DND-41 (cell line): ENCODE results near the gene RSPRY1.

Experiments
- ATAC-seq: fragments of 200-7000 bp; cut with Tn5 transposase; 3 replicates; pipeline ENCODE4 v1.9.1; 2021; ENCODE audit warnings: low read depth; ENCODE audit not compliant: insufficient read depth
- DNase-seq: peaks from one replicate; pipeline ENCODE4 v3.0.0-alpha.2; 2020
- H2AFZ ChIP-seq: 2 replicates; pipeline ENCODE4 v1.6.0; 2012; ENCODE audit warnings: low read depth, low read length
- H3K27ac ChIP-seq: 2 replicates; pipeline ENCODE4 v1.5.1; 2012; ENCODE audit warnings: low read length, inconsistent platforms
- H3K27me3 ChIP-seq: fragments of 200-600 bp; sonication (generic); 2 replicates; pipeline ENCODE4 v1.6.0; 2012; ENCODE audit warnings: low read length, mild to moderate bottlenecking, inconsistent platforms; ENCODE audit not compliant: insufficient read depth, poor library complexity
- H3K36me3 ChIP-seq: 2 replicates; pipeline ENCODE4 v1.5.1; 2012; ENCODE audit warnings: low read length, inconsistent platforms; ENCODE audit not compliant: insufficient read depth
- H3K4me1 ChIP-seq: 2 replicates; pipeline ENCODE4 v1.5.1; 2012; ENCODE audit warnings: mild to moderate bottlenecking, low read length; ENCODE audit not compliant: insufficient read depth
- H3K4me2 ChIP-seq: 2 replicates; pipeline ENCODE4 v1.6.0; 2012; ENCODE audit warnings: mild to moderate bottlenecking, moderate library complexity, low read length, inconsistent platforms; ENCODE audit not compliant: insufficient read depth
- H3K4me3 ChIP-seq, 2 experiments: fragments of 200-600 bp in 1 of 2; shearing (Covaris generic) in 1 of 2; 2 replicates each; pipeline ENCODE4 v1.5.1; 2012 to 2016; ENCODE audit warnings: inconsistent platforms in 2 of 2, low read length in 2 of 2, mild to moderate bottlenecking in 2 of 2, low read depth in 1 of 2, moderate library complexity in 1 of 2
- H3K79me2 ChIP-seq: 2 replicates; pipeline ENCODE4 v1.6.0; 2012; ENCODE audit warnings: low read length, inconsistent platforms; ENCODE audit not compliant: insufficient read depth
- H3K9ac ChIP-seq: 2 replicates; pipeline ENCODE4 v1.6.0; 2012; ENCODE audit warnings: low read depth, mild to moderate bottlenecking, inconsistent platforms, low read length, moderate library complexity
- H3K9me3 ChIP-seq: 2 replicates; pipeline ENCODE4 v1.5.1; 2012; ENCODE audit warnings: low read length, moderate library complexity, mild to moderate bottlenecking, inconsistent platforms; ENCODE audit not compliant: insufficient read depth, severe bottlenecking
- H4K20me1 ChIP-seq: 2 replicates; pipeline ENCODE4 v1.6.0; 2012; ENCODE audit warnings: low read length; ENCODE audit not compliant: insufficient read depth
- EZH2 ChIP-seq: IDR thresholded peaks from 3 replicates; pipeline ENCODE4 v1.6.1; 2012; ENCODE audit warnings: borderline replicate concordance, low read depth, mild to moderate bottlenecking, moderate library complexity, low read length, inconsistent platforms; ENCODE audit not compliant: severe bottlenecking
- TF ChIP-seq, protein P1 (sequence below): IDR thresholded peaks from 2 replicates; pipeline ENCODE4 v1.5.1; 2012; ENCODE audit warnings: borderline replicate concordance, low read length, moderate library complexity, mild to moderate bottlenecking; ENCODE audit not compliant: poor library complexity, severe bottlenecking; ENCODE audit errors: extremely low read depth

RSPRY1 gene

DNA sequence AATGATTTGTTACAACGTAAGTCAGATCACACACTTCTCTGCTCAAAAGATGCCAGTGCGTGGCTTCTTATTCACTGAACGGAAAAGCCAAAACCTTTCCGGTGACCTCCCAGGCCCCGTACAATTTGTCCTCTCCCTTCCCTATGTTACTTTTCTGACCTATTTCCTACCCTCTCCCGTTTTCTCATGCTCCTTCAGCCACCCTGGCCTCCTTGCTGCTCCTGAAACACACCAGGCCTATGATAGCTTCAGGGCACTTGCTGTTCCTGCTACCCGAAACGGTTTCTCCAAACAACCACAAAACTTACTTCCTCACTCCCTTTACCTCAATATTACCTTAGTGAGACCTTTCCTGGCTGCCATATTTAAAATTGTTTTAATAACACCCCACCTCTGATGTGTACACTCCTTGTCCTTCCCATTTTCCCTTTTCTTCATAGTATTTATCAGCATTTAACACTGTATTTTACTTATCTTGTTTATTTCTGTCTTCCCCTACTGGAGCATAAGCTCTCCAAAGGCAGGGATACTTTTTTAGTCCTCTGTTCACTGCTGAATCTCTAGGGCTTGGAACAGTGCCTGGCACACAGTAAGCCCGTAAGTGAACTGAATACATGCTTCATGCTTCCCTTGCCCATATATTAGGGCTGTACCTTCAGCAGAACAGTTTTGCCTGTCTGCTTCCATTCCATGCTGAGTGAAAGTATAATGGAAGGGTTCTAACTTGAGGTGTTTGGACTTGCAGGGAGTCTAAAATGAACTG is 48.0 kb downstream of the RSPRY1 start:
- no peak for TF ChIP-seq EZH2
- TF ChIP-seq, protein P1, sequence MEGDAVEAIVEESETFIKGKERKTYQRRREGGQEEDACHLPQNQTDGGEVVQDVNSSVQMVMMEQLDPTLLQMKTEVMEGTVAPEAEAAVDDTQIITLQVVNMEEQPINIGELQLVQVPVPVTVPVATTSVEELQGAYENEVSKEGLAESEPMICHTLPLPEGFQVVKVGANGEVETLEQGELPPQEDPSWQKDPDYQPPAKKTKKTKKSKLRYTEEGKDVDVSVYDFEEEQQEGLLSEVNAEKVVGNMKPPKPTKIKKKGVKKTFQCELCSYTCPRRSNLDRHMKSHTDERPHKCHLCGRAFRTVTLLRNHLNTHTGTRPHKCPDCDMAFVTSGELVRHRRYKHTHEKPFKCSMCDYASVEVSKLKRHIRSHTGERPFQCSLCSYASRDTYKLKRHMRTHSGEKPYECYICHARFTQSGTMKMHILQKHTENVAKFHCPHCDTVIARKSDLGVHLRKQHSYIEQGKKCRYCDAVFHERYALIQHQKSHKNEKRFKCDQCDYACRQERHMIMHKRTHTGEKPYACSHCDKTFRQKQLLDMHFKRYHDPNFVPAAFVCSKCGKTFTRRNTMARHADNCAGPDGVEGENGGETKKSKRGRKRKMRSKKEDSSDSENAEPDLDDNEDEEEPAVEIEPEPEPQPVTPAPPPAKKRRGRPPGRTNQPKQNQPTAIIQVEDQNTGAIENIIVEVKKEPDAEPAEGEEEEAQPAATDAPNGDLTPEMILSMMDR, result no peak
- Histone ChIP-seq H3K27ac (no peak overlapping the region), H3K9me3 (no peaks in the 10 kb centered on the region), H3K4me1 (no peaks in the 10 kb centered on the region), H3K9ac (no peak overlapping the region), H3K27me3 (no peaks in the 10 kb centered on the region), H4K20me1 (no peaks in the 10 kb centered on the region), H3K4me3 (no peak overlapping the region), H3K36me3 (peaks cover 77% of the 10 kb centered on the region), H2AFZ (no peak overlapping the region), H3K4me2 (no peak overlapping the region), H3K79me2 (no peaks in the 10 kb centered on the region)
- ATAC-seq (no peak), DNase-seq (no peak)

DNA sequence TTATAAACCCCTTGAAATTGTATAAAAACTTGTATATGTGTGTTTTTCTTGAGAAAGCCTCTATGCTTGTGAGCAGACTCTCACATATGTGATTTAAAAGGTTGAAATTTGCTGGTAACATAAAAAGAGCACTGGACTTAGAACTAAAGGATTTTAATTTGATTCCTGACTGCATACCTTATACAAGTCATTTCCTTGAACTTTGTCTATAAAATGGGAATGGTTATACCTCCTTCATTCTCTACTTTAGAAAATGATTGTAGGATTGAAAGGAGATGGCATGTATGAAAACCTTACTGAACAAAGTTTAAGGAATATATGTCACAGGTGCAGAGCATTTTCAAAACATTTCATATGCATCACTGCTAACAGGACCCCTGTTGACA is 48.6 kb downstream of the RSPRY1 start:
- TF ChIP-seq, protein P1, result no peak
- TF ChIP-seq EZH2, result no peak
- Histone ChIP-seq H3K4me3 (no peak overlapping the region), H3K36me3 (peaks cover 77% of the 10 kb centered on the region), H3K4me2 (no peak overlapping the region), H3K4me1 (no peaks in the 10 kb centered on the region), H2AFZ (no peak overlapping the region), H3K27ac (no peak overlapping the region), H3K9me3 (no peaks in the 10 kb centered on the region), H3K27me3 (no peaks in the 10 kb centered on the region), H3K9ac (no peak overlapping the region), H4K20me1 (no peaks in the 10 kb centered on the region), H3K79me2 (no peaks in the 10 kb centered on the region)
- ATAC-seq (no peak), DNase-seq (no peak)

DNA sequence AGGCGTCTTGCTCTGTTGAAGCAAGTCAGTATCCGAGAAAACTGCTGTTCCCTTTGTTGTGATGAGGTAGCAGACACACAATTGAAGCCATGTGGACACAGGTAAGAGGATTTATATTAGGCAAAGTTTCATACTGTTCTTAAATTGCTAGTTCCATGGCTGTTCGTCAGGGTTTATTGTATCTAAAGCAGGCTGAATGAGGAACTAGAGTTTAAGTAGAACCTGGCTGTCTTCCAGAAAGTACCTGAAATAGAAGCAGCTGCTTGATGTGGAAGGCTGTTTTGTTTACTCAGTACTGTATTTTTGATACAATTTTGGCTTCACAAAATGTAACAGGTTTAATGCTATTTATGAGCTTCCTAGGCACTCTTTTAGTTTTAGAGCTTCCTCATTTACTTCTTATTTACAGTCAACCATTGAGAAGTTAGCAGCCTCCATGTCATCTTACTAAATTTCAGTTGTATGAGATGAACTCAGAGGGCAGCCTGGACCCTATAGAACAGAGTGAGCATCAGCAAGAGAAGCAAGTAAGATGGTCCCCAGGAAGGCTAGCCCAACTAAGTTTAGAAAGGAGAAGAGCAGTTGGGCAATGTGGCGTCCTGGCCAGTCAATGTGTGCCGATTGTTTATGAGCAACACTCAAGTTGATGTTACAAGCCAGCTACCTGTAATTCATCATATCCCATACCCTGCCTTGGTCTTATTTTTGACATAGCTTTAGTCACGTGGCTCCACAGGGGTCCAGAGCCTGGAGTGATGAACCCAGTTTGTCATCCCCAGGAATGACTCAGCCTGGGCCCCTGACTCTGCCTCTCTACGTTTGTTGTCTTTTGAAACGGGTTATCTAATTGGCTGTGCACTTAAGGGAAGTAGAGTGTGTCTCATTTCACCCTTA is 49.2 kb downstream of the RSPRY1 start:
- no peak overlapping the region for H3K4me3 ChIP-seq
- H3K27me3 ChIP-seq, result no peaks in the 10 kb centered on the region
- TF ChIP-seq, protein P1, result no peak
- H3K36me3 ChIP-seq, result peaks cover 72% of the 10 kb centered on the region
- H3K9ac ChIP-seq, result no peak overlapping the region
- H2AFZ ChIP-seq, result no peak overlapping the region
- H4K20me1 ChIP-seq, result no peaks in the 10 kb centered on the region
- H3K79me2 ChIP-seq, result no peaks in the 10 kb centered on the region
- no peaks in the 10 kb centered on the region for H3K4me1 ChIP-seq
- no peaks in the 10 kb centered on the region for H3K9me3 ChIP-seq
- DNase-seq (no peak), ATAC-seq (no peak)
- no peak overlapping the region for H3K27ac ChIP-seq
- H3K4me2 ChIP-seq, result no peak overlapping the region
